Measurements from ENCODE around the gene PRPF19. TPM values are rescaled to one million over a fixed set of nuclear protein-coding genes. Genes with fewer than 3 reads are reported as not detected.

PRPF19 gene
- total RNA-seq: 143 and 164 TPM in 2 replicates

DNA sequence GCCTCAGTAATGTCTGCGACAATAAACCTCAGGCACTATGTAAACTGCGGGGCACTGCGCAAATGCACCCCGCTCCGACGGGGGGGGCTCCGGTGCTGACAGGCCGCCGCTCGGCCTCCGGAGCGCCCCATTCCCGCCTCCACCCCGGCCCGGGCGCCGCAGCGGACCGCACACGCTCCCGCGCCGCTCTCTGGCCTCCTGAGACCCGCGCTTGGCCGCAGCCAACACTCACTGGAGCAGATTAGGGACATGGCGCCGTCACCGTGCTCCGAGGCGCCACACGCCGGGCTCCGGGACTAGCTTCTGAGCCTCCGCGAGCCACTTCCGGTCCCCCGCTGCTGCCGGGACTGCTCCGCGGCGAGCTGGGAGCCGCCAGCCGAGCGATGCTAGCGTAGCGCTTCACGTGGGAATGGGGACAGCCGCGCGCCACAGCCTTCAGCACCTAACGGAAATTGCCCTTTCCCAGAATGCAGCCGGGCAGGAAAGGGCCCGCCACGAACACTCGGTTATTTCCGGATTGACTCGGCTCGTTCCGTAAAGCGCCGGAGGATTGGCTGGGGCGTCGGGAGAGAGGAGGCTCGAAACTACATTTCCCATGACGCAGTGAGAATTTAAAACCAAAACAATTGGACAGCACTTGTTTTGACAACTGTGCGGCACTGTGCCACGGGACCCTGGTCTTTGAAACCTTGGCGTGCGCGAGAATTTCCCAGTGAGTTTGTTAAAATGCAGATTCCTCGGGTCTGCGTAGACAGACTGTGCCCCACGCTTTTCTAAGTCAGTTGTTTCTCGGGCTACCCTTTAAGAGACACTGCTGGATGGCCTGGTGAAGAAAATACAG is at the start of gene PRPF19:
PRPF19 (minus strand) TSS at position 454 of the 841 bp plus-strand sequence; CDS start at position 251, 203 bp downstream.
- Mint-ChIP-seq H3K27ac (peak within 1 kb of the TSS; percentile 97), H3K4me3 (peak within 1 kb of the TSS; percentile 91), H3K9me3 (peaks cover 3% of the 10 kb centered on the region), H3K4me1 (peaks cover 74% of the 10 kb centered on the region), H3K36me3 (ENCODE audit: low read depth) (peaks cover 40% of the 10 kb centered on the region), H3K27me3 (no peaks in the 10 kb centered on the region)
- peak; percentile 96 for DNase-seq
- TF ChIP-seq CTCF (IDR thresholded peaks at IDR 0.05): no peak
- peak; percentile 84 for ATAC-seq (ENCODE audit: low read depth)
- CTCF ChIA-PET: interaction anchor here (2.0 kb wide), 1 partner anchor 9 kb away, joined by 7 read pairs; no protein-coding TSS in a partner anchor
- POLR2A ChIA-PET: interaction anchor here (0.6 to 4.6 kb wide), 8 partner anchors 7 to 273 kb away, joined by 3 to 31 read pairs (median 4); partner anchors contain the start of genes CD6, SLC15A3 and TMEM109
- intact Hi-C loops (cut with micrococcal nuclease): loop anchor here (1.0 to 2.0 kb wide), 3 partner anchors 9 to 255 kb away; partner anchors contain the start of gene VPS37C

- CTCF ChIA-PET: interaction anchor here (1.5 kb wide), 1 partner anchor 40 kb away, joined by 4 read pairs; no protein-coding TSS in a partner anchor
- Mint-ChIP-seq H3K27me3 (no peaks in the 10 kb centered on the region), H3K36me3 (ENCODE audit: low read depth) (peaks cover 2% of the 10 kb centered on the region), H3K9me3 (no peaks in the 10 kb centered on the region), H3K4me1 (peaks cover 28% of the 10 kb centered on the region), H3K27ac (no peak overlapping the region), H3K4me3 (no peak overlapping the region)
- DNase-seq: no peak
- no peak for TF ChIP-seq CTCF (IDR thresholded peaks at IDR 0.05)
- POLR2A ChIA-PET: interaction anchor here (1.1 kb wide), 1 partner anchor 15 kb away, joined by 5 read pairs; the partner anchor contains the start of gene CD6
- intact Hi-C loops (cut with micrococcal nuclease): no loop called here
- ATAC-seq (ENCODE audit: low read depth): no peak
These were observed 49.2 kb upstream of the PRPF19 start for GRCh38 chr11:60955571-60955970.

DNA sequence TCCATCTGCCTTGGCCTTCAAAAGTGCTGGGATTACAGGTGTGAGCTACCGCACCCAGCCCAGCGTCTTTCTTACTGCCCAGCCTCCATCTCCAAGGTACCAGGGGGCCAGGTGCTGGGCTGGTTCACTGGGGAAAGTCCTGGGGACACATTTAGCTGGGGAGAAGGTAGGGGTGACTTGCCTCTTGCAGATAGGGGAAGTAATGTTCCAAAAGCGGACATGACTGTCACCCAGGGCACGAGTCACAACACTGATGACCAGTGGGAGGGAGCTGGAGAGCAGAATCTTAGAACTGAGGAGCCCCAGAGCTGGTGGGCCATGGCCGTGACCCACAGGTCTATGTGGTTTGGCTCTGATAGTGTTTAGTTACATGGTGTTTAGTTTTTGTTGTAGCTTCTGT is 48.0 kb upstream of the PRPF19 start:
- H3K36me3 Mint-ChIP-seq (ENCODE audit: low read depth): peaks cover 2% of the 10 kb centered on the region
- DNase-seq: no peak
- no peak for TF ChIP-seq CTCF (IDR thresholded peaks at IDR 0.05)
- CTCF ChIA-PET: interaction anchor here (1.2 to 2.2 kb wide), 2 partner anchors 15 to 39 kb away, joined by 5 to 13 read pairs; no protein-coding TSS in a partner anchor
- peak; percentile 12 for ATAC-seq (ENCODE audit: low read depth)
- H3K27me3 Mint-ChIP-seq: no peaks in the 10 kb centered on the region
- POLR2A ChIA-PET: interaction anchor here (0.6 to 6.0 kb wide), 8 partner anchors 10 to 175 kb away, joined by 3 to 102 read pairs (median 4); partner anchors contain the start of genes CD6 and TMEM109
- intact Hi-C loops (cut with micrococcal nuclease): loop anchor here (5.0 kb wide), 3 partner anchors 112 to 192 kb away; partner anchors contain the start of gene CCDC86
- H3K4me3 Mint-ChIP-seq: peak overlapping the region; percentile 44
- H3K9me3 Mint-ChIP-seq: no peaks in the 10 kb centered on the region
- peak overlapping the region; percentile 91 for H3K27ac Mint-ChIP-seq
- peaks cover 39% of the 10 kb centered on the region for H3K4me1 Mint-ChIP-seq

DNA sequence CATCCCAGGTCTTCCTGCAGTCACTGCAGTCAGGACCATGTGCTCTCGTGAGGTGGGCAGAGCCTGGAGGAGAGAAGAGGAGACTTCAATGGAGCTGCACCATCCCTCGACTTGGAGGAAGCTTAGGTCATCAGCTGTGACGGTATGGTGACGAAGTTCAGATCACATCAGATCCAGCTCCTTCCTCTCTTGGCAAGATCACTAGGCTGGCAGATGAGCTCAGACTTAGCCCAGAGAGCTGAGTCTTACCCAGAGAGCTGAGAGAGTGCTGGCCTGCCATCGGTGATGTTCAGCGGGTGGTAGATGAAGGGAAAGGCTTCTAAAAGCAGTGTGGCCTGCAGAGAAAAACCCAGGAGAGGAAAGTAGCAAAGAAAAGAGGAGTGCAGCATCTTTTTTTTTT is 47.4 kb upstream of the PRPF19 start:
- Mint-ChIP-seq H3K27ac (peak overlapping the region; percentile 91), H3K36me3 (ENCODE audit: low read depth) (peaks cover 3% of the 10 kb centered on the region), H3K27me3 (no peaks in the 10 kb centered on the region), H3K4me1 (peaks cover 44% of the 10 kb centered on the region), H3K4me3 (no peak overlapping the region), H3K9me3 (no peaks in the 10 kb centered on the region)
- POLR2A ChIA-PET: interaction anchor here (0.7 to 6.0 kb wide), 10 partner anchors 9 to 1885 kb away, joined by 3 to 102 read pairs (median 6); partner anchors contain the start of genes CD6, TMEM109, VPS37C and WDR74
- ATAC-seq (ENCODE audit: low read depth) (no peak), DNase-seq (no peak)
- CTCF ChIA-PET: interaction anchor here (1.2 to 2.2 kb wide), 2 partner anchors 16 to 38 kb away, joined by 5 to 13 read pairs; no protein-coding TSS in a partner anchor
- no peak for TF ChIP-seq CTCF (IDR thresholded peaks at IDR 0.05)
- intact Hi-C loops (cut with micrococcal nuclease): loop anchor here (2.0 to 5.0 kb wide), 5 partner anchors 17 to 191 kb away; partner anchors contain the start of genes CCDC86 and CD6
